ENCODE measurements around the gene ZNF213. TPM values are rescaled to one million over a fixed set of nuclear protein-coding genes. Genes with fewer than 3 reads are reported as not detected.
A peak's percentile ranks its signal among the peaks of the same experiment; 100 is the strongest.

Gene ZNF213
- total and polyA plus RNA-seq, 8 donors = 5.0 to 8.8 (median 6.7) TPM

DNA sequence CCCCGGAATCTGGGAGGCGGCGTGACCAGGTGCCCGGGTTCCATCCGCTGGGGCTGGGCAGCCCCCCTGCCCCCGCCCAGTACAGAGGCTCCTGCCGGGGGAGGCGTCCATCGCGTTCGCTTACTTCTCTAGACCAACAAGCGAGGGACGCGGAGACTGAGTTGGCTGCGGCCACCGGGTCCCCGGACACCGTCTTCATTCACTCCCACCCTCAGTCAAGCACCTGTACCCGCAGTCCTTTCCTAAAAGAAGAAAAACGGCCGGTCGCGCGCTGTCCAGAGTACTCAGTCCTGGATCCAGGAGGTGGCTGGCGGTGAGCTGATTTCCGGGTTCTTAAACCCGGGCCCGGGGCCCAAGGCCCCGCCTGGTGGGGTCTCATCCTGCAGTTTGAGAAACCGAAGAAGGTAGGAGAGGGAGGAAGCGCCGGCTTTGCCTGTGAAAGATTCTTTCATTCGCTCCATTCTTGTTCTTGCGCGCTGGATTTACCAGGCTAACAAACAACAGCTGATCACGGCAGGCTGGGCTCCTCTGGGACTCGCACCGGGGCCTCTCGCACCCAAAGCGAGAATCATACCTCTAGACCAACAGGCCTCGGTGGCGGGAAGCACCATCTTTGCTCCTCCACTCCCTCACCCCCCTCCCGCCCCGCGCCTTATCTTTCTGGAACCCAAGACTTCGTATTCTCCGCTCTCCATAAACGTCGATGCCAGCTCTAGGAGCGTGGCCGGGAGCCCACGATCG is 35.8 kb downstream of the ZNF213 start:
- peak in 1 of 6 donors; percentile 23 for DNase-seq
- no peaks in the 10 kb centered on the region for H3K9me3 ChIP-seq
- intact Hi-C loops (cut with DNase I) = no loop called here
- TF ChIP-seq, protein P1, sequence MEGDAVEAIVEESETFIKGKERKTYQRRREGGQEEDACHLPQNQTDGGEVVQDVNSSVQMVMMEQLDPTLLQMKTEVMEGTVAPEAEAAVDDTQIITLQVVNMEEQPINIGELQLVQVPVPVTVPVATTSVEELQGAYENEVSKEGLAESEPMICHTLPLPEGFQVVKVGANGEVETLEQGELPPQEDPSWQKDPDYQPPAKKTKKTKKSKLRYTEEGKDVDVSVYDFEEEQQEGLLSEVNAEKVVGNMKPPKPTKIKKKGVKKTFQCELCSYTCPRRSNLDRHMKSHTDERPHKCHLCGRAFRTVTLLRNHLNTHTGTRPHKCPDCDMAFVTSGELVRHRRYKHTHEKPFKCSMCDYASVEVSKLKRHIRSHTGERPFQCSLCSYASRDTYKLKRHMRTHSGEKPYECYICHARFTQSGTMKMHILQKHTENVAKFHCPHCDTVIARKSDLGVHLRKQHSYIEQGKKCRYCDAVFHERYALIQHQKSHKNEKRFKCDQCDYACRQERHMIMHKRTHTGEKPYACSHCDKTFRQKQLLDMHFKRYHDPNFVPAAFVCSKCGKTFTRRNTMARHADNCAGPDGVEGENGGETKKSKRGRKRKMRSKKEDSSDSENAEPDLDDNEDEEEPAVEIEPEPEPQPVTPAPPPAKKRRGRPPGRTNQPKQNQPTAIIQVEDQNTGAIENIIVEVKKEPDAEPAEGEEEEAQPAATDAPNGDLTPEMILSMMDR (IDR thresholded peaks at IDR 0.05) = no peak
- no peak for FAIRE-seq
- peak; percentile 57 to 75 (median 69) for ATAC-seq
- no peaks in the 10 kb centered on the region for H3K36me3 ChIP-seq
- 2% methylated on average over 37 to 53 of the region's 53 CpGs for WGBS, 2 donors
- H3K4me1 ChIP-seq = peaks cover 0 to 4% (median 3%) of the 10 kb centered on the region in 3 donors
- no peak overlapping the region for H3K27ac ChIP-seq
- peaks cover 0 to 55% (median 12%) of the 10 kb centered on the region in 4 donors for H3K27me3 ChIP-seq
- H3K4me3 ChIP-seq = peak overlapping the region in 2 of 4 donors; percentile 17 to 39

DNA sequence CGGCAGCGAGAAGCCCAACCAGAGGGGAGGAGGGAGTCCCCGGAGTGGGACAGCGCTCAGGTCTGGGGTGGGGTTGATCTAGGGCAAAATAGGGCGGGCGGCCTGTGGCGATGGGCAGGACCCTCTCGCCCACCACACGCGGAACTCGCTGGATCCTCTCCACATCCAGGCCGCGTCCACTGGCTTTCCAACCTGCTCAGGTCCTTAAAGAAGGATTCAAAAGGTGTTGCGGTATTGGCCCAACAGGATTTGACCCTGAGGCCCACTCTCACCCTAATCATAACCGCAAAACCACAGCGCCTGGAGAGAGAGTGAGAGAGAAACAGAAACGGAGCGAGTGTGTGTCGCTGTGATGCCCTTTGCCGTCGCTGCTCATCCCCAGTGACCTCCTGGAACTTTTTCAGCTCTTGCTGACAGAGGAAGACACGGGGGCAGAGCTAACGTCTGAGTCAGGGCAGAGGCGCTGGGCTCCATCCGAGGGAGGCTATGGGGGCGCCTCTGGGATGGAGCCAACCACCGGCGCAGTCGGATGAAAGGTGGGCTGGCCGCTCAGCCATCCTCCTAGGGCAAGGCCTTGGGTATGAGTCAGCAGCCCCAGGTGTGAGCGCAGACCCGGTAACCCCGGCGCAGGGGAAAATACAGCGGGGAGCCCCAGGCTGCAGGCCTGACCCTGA is 36.5 kb downstream of the ZNF213 start:
- intact Hi-C loops (cut with DNase I) = no loop called here
- H3K27ac ChIP-seq = no peak overlapping the region
- H3K4me1 ChIP-seq = peaks cover 0 to 4% (median 3%) of the 10 kb centered on the region in 3 donors
- DNase-seq (no peak), FAIRE-seq (no peak), ATAC-seq (peak; percentile 20 to 38 (median 27))
- WGBS, 2 donors = 13% methylated on average over 33 to 35 of the region's 35 CpGs
- TF ChIP-seq, protein P1 (IDR thresholded peaks at IDR 0.05) = no peak
- peaks cover 0 to 61% (median 12%) of the 10 kb centered on the region in 4 donors for H3K27me3 ChIP-seq
- no peaks in the 10 kb centered on the region for H3K36me3 ChIP-seq
- no peaks in the 10 kb centered on the region for H3K9me3 ChIP-seq
- H3K4me3 ChIP-seq = peak overlapping the region in 1 of 4 donors; percentile 39

DNA sequence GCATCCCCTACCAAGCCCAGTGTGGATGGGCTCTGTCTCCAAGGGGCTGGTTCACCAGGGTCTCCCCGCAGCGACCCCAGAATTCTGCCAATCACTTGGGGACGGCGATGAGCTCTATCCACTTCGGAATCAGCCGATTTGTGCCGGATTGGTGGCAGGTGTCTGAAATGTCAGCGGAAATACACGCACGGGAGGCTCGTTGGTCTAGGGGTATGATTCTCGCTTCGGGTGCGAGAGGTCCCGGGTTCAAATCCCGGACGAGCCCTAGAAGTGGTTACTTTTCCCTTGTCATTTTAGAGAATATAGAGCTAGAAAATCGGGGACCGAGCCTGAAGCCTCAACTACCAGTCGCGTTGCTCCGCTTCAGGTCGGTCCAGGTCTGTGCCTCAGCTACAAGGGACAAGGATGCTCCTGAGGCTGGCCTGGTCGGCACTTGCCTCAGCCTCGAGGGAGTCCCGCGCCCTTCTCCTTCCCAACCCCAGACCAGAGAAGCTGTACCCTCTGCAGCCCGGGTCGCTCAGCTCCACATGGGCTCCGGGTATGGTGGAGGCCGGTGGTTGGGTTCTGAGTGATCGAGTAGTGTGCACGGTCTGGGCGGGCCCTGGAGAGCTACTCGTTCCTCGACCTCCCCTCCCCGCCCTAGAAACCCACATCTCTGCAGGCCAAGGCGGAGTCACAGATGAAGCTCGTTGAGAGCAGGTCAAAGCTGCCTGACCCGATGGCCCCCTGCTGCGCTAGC is 37.2 kb downstream of the ZNF213 start:
- H3K4me1 ChIP-seq = peaks cover 0 to 4% (median 3%) of the 10 kb centered on the region in 3 donors
- WGBS, 2 donors = 10 to 12% methylated on average over 41 of the region's 41 CpGs
- DNase-seq (no peak), ATAC-seq (no peak), FAIRE-seq (no peak)
- H3K36me3 ChIP-seq = no peaks in the 10 kb centered on the region
- TF ChIP-seq, protein P1 (IDR thresholded peaks at IDR 0.05) = no peak
- no peak overlapping the region for H3K27ac ChIP-seq
- intact Hi-C loops (cut with DNase I) = no loop called here
- H3K4me3 ChIP-seq = no peak overlapping the region
- H3K9me3 ChIP-seq = no peaks in the 10 kb centered on the region
- peaks cover 0 to 68% (median 12%) of the 10 kb centered on the region in 4 donors for H3K27me3 ChIP-seq

GRCh38 chr16:3173892-3174617 is 39.2 kb downstream of the ZNF213 start:
- DNase-seq (no peak), ATAC-seq (no peak), FAIRE-seq (no peak)
- intact Hi-C loops (cut with DNase I) = no loop called here
- Histone ChIP-seq H3K27me3 (peaks cover 0 to 73% (median 12%) of the 10 kb centered on the region in 4 donors), H3K36me3 (no peaks in the 10 kb centered on the region), H3K9me3 (no peaks in the 10 kb centered on the region), H3K4me3 (no peak overlapping the region), H3K4me1 (peaks cover 0 to 4% (median 3%) of the 10 kb centered on the region in 3 donors), H3K27ac (no peak overlapping the region)
- 12% methylated on average over 24 of the region's 24 CpGs for WGBS, 2 donors
- TF ChIP-seq, protein P1 (IDR thresholded peaks at IDR 0.05) = no peak

Data from pancreas (tissue), 10 donors.